ENCODE data around the gene UBIAD1. TPM values are rescaled to one million over a fixed set of nuclear protein-coding genes. Genes with fewer than 3 reads are reported as not detected.

UBIAD1 gene
- total RNA-seq, 1 donor from 2014 or later = 15.4 TPM

- no peak overlapping the region for H3K9ac ChIP-seq (ENCODE audit: low read length)
- no peaks in the 10 kb centered on the region for H3K27me3 Mint-ChIP-seq (ENCODE audit: low read depth, unreplicated experiment)
- TF ChIP-seq, protein P1, sequence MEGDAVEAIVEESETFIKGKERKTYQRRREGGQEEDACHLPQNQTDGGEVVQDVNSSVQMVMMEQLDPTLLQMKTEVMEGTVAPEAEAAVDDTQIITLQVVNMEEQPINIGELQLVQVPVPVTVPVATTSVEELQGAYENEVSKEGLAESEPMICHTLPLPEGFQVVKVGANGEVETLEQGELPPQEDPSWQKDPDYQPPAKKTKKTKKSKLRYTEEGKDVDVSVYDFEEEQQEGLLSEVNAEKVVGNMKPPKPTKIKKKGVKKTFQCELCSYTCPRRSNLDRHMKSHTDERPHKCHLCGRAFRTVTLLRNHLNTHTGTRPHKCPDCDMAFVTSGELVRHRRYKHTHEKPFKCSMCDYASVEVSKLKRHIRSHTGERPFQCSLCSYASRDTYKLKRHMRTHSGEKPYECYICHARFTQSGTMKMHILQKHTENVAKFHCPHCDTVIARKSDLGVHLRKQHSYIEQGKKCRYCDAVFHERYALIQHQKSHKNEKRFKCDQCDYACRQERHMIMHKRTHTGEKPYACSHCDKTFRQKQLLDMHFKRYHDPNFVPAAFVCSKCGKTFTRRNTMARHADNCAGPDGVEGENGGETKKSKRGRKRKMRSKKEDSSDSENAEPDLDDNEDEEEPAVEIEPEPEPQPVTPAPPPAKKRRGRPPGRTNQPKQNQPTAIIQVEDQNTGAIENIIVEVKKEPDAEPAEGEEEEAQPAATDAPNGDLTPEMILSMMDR (IDR thresholded peaks at IDR 0.05; ENCODE audit: insufficient read depth, low read depth, low read length) = no peak
- no peak for TF ChIP-seq EZH2 (IDR thresholded peaks at IDR 0.05; ENCODE audit: insufficient read depth, low read length)
- H3K4me3 ChIP-seq (ENCODE audit: insufficient read depth, low read depth, low read length) = no peak overlapping the region
- no peaks in the 10 kb centered on the region for H3K9me3 ChIP-seq (ENCODE audit: insufficient read depth, low read depth, low read length)
- no peak for DNase-seq (ENCODE audit: low read depth)
- no peaks in the 10 kb centered on the region for H3K4me1 ChIP-seq (ENCODE audit: insufficient read depth, low read length)
- no peaks in the 10 kb centered on the region for H3K9me3 Mint-ChIP-seq (ENCODE audit: unreplicated experiment)
- H3K4me2 ChIP-seq (ENCODE audit: low read length) = no peak overlapping the region
- H3K27ac ChIP-seq (ENCODE audit: low read depth, low read length) = no peak overlapping the region
- peaks cover 22% of the 10 kb centered on the region for H3K36me3 Mint-ChIP-seq (ENCODE audit: low read depth, unreplicated experiment)
- H2AFZ ChIP-seq (ENCODE audit: low read depth, low read length) = no peak overlapping the region
- no peak overlapping the region for H3K27ac Mint-ChIP-seq (ENCODE audit: unreplicated experiment)
- no peaks in the 10 kb centered on the region for H3K4me1 Mint-ChIP-seq (ENCODE audit: low read depth, unreplicated experiment)
- peaks cover 10% of the 10 kb centered on the region for H3K79me2 ChIP-seq (ENCODE audit: insufficient read depth, low read length)
- FAIRE-seq = no peak
- H3K36me3 ChIP-seq (ENCODE audit: insufficient read depth, low read length) = peaks cover 50% of the 10 kb centered on the region
- H4K20me1 ChIP-seq (ENCODE audit: insufficient read depth, low read length) = peaks cover 9% of the 10 kb centered on the region
- no peak overlapping the region for H3K4me3 Mint-ChIP-seq (ENCODE audit: unreplicated experiment)
- H3K27me3 ChIP-seq (ENCODE audit: insufficient read depth, low read length) = no peaks in the 10 kb centered on the region
Observed at GRCh38 chr1:11256299-11256698, 16.7 kb upstream of the UBIAD1 start.

GRCh38 chr1:11262171-11263049 lies 10.6 kb upstream of the UBIAD1 start, which contains the start of gene MTOR:
Gene MTOR (minus strand): TSS chr1:11262551. CDS start chr1:11259409, 3,142 bp downstream.
- no peaks in the 10 kb centered on the region for H3K36me3 Mint-ChIP-seq (ENCODE audit: low read depth, unreplicated experiment)
- peak within 1 kb of the TSS; percentile 84 for H2AFZ ChIP-seq (ENCODE audit: low read depth, low read length)
- H3K4me1 Mint-ChIP-seq (ENCODE audit: low read depth, unreplicated experiment) = no peaks in the 10 kb centered on the region
- peak within 1 kb of the TSS; percentile 91 for H3K4me3 Mint-ChIP-seq (ENCODE audit: unreplicated experiment)
- peak within 1 kb of the TSS; percentile 92 for H3K27ac Mint-ChIP-seq (ENCODE audit: unreplicated experiment)
- DNase-seq (ENCODE audit: low read depth) (peak; percentile 99), FAIRE-seq (peak; percentile 99)
- peaks cover 5% of the 10 kb centered on the region for H3K4me1 ChIP-seq (ENCODE audit: insufficient read depth, low read length)
- peak within 1 kb of the TSS; percentile 94 for H3K9ac ChIP-seq (ENCODE audit: low read length)
- H3K27me3 ChIP-seq (ENCODE audit: insufficient read depth, low read length) = no peaks in the 10 kb centered on the region
- H4K20me1 ChIP-seq (ENCODE audit: insufficient read depth, low read length) = peaks cover 3% of the 10 kb centered on the region
- H3K4me3 ChIP-seq (ENCODE audit: insufficient read depth, low read depth, low read length) = peak within 1 kb of the TSS; percentile 85
- no peaks in the 10 kb centered on the region for H3K27me3 Mint-ChIP-seq (ENCODE audit: low read depth, unreplicated experiment)
- peak within 1 kb of the TSS; percentile 68 for H3K27ac ChIP-seq (ENCODE audit: low read depth, low read length)
- peaks cover 20% of the 10 kb centered on the region for H3K79me2 ChIP-seq (ENCODE audit: insufficient read depth, low read length)
- H3K9me3 ChIP-seq (ENCODE audit: insufficient read depth, low read depth, low read length) = no peaks in the 10 kb centered on the region
- TF ChIP-seq, protein P1 (IDR thresholded peaks at IDR 0.05; ENCODE audit: insufficient read depth, low read depth, low read length) = no peak
- TF ChIP-seq EZH2 (IDR thresholded peaks at IDR 0.05; ENCODE audit: insufficient read depth, low read length) = no peak
- H3K4me2 ChIP-seq (ENCODE audit: low read length) = peak within 1 kb of the TSS; percentile 93
- H3K9me3 Mint-ChIP-seq (ENCODE audit: unreplicated experiment) = no peaks in the 10 kb centered on the region
- H3K36me3 ChIP-seq (ENCODE audit: insufficient read depth, low read length) = peaks cover 13% of the 10 kb centered on the region
